Chondrocyte (in vitro differentiated cells): ENCODE data around the gene TUBA4A. TPM values are rescaled to one million over a fixed set of nuclear protein-coding genes. Genes with fewer than 3 reads are reported as not detected.

Experiments used
- DNase-seq: peaks from one replicate; pipeline ENCODE4 v3.0.0; 2021; ENCODE audit warnings: mixed read lengths, low spot score
- H3K27ac Mint-ChIP-seq: one replicate; pipeline ENCODE4 v1.8.0; 2021; ENCODE audit warnings: mild to moderate bottlenecking, moderate library complexity, mixed read lengths; ENCODE audit not compliant: unreplicated experiment
- H3K27me3 Mint-ChIP-seq: 2 replicates; pipeline ENCODE4 v1.8.0; 2021; ENCODE audit warnings: low read depth, mixed read lengths
- H3K36me3 Mint-ChIP-seq: 2 replicates; pipeline ENCODE4 v1.8.0; 2021; ENCODE audit warnings: low read depth, mixed read lengths
- H3K4me1 Mint-ChIP-seq: 2 replicates; pipeline ENCODE4 v1.8.0; 2021; ENCODE audit warnings: low read depth, mild to moderate bottlenecking, mixed read lengths
- H3K4me3 Mint-ChIP-seq: one replicate; pipeline ENCODE4 v1.8.0; 2021; ENCODE audit warnings: mild to moderate bottlenecking, moderate library complexity, mixed read lengths; ENCODE audit not compliant: unreplicated experiment
- H3K9me3 Mint-ChIP-seq: 2 replicates; pipeline ENCODE4 v1.8.0; 2021; ENCODE audit warnings: low read depth, mixed read lengths
- total RNA-seq: library from RNA; stranded (reverse); gene quantifications from 3 replicates; pipeline ENCODE4 v1.2.1, GENCODE V29; 2021
- TF ChIP-seq, protein P1 (sequence below): fragments of 200-600 bp; sonication (generic); IDR thresholded peaks from 2 replicates; pipeline ENCODE4 v1.5.0; 2021; ENCODE audit warnings: antibody characterized with exemption, mild to moderate bottlenecking, moderate library complexity

The TUBA4A gene
- total RNA-seq, 1 donor from 2014 or later = 9.4 TPM

DNA sequence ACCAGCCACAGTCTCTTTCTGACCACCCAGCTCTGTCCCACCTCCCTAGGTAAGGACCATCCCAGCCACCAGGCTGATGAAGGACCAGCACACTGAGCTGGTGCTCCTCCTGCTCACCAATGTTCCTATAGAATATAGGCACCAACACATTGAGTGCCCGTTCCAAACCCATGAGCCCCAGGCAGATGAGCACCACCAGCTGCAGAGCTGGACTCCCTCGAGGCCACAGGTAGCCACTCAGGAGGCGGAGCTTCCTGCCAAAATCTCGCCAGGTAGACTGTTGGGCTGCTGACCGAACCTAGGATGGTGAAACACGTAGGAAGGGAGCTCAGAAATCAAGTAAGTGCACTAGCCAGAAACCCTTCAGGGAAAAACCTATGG is 37.2 kb downstream of the TUBA4A start:
- Mint-ChIP-seq H3K36me3 (peaks cover 14% of the 10 kb centered on the region), H3K4me1 (peaks cover 28% of the 10 kb centered on the region), H3K27ac (peak overlapping the region; percentile 12), H3K27me3 (no peaks in the 10 kb centered on the region), H3K4me3 (peak overlapping the region; percentile 25), H3K9me3 (no peaks in the 10 kb centered on the region)
- DNase-seq = no peak
- TF ChIP-seq, protein P1, sequence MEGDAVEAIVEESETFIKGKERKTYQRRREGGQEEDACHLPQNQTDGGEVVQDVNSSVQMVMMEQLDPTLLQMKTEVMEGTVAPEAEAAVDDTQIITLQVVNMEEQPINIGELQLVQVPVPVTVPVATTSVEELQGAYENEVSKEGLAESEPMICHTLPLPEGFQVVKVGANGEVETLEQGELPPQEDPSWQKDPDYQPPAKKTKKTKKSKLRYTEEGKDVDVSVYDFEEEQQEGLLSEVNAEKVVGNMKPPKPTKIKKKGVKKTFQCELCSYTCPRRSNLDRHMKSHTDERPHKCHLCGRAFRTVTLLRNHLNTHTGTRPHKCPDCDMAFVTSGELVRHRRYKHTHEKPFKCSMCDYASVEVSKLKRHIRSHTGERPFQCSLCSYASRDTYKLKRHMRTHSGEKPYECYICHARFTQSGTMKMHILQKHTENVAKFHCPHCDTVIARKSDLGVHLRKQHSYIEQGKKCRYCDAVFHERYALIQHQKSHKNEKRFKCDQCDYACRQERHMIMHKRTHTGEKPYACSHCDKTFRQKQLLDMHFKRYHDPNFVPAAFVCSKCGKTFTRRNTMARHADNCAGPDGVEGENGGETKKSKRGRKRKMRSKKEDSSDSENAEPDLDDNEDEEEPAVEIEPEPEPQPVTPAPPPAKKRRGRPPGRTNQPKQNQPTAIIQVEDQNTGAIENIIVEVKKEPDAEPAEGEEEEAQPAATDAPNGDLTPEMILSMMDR = no peak

DNA sequence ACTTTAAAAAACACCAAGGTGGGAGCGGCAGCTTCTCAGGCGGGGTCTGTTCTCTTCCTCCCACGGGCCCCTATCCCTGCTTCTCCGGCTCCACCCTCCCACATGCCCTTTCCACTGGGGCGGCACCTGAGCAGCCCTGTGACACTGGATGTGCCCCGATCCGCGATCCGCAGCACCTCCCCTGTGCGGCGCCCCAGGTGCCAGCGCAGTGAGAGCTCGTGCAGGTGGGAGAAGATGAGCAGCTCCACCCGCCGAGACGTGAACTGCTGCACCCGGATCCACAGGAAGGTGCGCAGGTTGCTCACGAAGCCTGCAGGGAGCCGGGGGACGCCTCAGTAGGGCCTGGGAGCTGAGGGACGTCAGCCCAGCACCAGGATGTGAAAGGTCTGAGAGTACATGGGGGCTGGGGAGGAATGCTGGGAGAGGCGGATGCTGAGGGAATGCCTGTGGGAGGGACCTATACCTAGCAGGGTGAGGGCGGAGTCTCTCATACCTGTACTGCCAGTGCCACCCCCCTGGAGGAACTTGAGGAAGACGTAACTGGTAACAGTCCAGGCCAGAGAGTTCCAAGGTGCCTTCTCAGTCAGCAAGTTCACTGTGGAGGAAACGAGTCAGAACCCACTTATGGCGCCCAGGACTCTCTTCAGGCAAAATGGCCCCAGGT is 37.7 kb downstream of the TUBA4A start:
- Mint-ChIP-seq H3K36me3 (peaks cover 12% of the 10 kb centered on the region), H3K27me3 (no peaks in the 10 kb centered on the region), H3K4me3 (no peak overlapping the region), H3K27ac (no peak overlapping the region), H3K9me3 (no peaks in the 10 kb centered on the region), H3K4me1 (peaks cover 28% of the 10 kb centered on the region)
- TF ChIP-seq, protein P1 = no peak
- DNase-seq = no peak

DNA sequence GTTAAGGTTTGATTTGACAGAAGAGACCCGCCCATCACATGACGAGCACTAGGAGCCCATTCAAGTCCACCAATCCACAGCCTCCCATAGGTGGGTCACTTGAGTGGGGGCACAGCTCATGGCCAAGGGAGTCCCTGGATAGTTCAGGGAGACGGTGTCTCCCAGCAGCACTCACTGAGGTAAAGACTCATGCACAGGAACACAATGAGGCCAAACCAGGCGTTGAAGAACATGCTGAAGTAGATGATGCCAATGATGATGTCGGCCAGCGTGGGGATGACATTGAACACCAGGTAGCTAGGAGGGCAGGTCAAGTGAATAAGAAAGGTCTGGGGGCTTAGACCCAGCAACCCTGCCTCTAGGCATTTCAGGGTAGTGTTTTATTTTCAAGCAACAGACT is 38.9 kb downstream of the TUBA4A start:
- Mint-ChIP-seq H3K36me3 (peaks cover 15% of the 10 kb centered on the region), H3K9me3 (no peaks in the 10 kb centered on the region), H3K4me1 (peaks cover 23% of the 10 kb centered on the region), H3K4me3 (no peak overlapping the region), H3K27me3 (no peaks in the 10 kb centered on the region), H3K27ac (no peak overlapping the region)
- no peak for DNase-seq
- TF ChIP-seq, protein P1 = no peak

DNA sequence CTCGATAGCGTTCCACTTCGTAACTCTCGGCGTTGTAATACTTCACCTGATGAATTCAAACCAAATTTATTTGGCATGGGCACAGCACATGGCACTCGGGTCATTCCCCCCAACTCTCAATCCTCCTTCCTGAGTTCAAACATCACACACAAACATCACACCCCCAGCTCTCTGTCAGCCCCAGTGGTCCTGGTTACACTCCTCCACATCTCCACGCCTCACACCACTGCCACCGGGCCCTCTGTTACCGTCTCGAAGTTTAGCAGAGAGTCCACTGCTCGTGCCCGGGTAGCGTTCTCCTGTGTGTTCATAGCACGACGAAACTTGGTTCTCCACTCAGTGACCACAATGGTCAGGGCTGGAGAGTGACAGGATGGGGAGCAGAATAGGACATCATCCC is 39.6 kb downstream of the TUBA4A start:
- H3K36me3 Mint-ChIP-seq = peaks cover 17% of the 10 kb centered on the region

DNA sequence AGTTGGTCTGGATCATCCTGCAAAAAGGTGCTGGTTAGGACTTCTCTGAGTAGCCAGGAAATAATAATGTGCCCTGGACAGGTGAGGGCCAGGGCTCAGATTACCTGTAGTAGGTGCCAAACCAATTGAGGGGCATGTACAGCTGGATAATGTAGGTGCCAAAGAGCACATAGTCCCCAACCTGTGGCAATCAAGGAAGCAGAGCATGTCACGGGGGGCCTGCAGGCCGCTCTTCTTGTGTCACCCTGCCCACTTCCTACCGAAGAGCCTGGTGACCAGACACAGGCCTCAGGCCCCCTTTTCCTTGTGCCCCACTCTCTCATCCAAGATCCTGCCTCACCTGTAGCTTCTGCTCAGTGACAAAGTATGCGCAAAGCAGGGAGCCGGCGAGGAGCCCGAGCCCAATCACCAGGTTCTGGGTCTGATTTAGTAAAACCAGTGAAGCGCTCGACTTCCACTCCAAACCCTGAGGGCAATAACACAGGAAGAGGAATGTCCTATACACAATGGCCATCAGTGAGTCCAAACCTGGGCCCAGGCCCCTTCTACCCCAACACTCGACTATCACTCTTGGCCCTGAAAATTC is 40.1 kb downstream of the TUBA4A start:
- no peaks in the 10 kb centered on the region for H3K27me3 Mint-ChIP-seq
- no peak overlapping the region for H3K27ac Mint-ChIP-seq
- no peaks in the 10 kb centered on the region for H3K9me3 Mint-ChIP-seq
- H3K36me3 Mint-ChIP-seq = peaks cover 17% of the 10 kb centered on the region
- H3K4me1 Mint-ChIP-seq = peaks cover 18% of the 10 kb centered on the region
- H3K4me3 Mint-ChIP-seq = no peak overlapping the region
- TF ChIP-seq, protein P1 = no peak
- DNase-seq = no peak

More for the DNA sequence above, 39.6 kb downstream of the TUBA4A start:
- no peak overlapping the region for H3K4me3 Mint-ChIP-seq
- H3K27me3 Mint-ChIP-seq = no peaks in the 10 kb centered on the region
- H3K9me3 Mint-ChIP-seq = no peaks in the 10 kb centered on the region
- TF ChIP-seq, protein P1 = no peak
- H3K4me1 Mint-ChIP-seq = peaks cover 17% of the 10 kb centered on the region
- no peak for DNase-seq
- no peak overlapping the region for H3K27ac Mint-ChIP-seq
